GM18517 (cell line): ENCODE data around the gene MOK.

ENCODE experiments used
- ATAC-seq: cut with Tn5 transposase; IDR thresholded peaks from one replicate; pipeline ENCODE4 v1.9.1; 2021; ENCODE audit warnings: mild to moderate bottlenecking, moderate library complexity; ENCODE audit not compliant: unreplicated experiment

MOK gene

GRCh38 chr14:102227184-102227964 is 77.6 kb downstream of the MOK start:
- no peak for ATAC-seq

GRCh38 chr14:102226356-102227125 is 78.4 kb downstream of the MOK start:
- no peak for ATAC-seq

GRCh38 chr14:102225936-102226335 is 79.0 kb downstream of the MOK start:
- ATAC-seq = no peak

- ATAC-seq = no peak
These were observed 79.6 kb downstream of the MOK start for GRCh38 chr14:102225386-102225785.

GRCh38 chr14:102223682-102224081 is 81.3 kb downstream of the MOK start:
- no peak for ATAC-seq

- ATAC-seq = no peak
These were observed 82.2 kb downstream of the MOK start for GRCh38 chr14:102222751-102223150.

- no peak for ATAC-seq
These were observed 82.9 kb downstream of the MOK start for GRCh38 chr14:102222009-102222575.

GRCh38 chr14:102221026-102221425 is 83.9 kb downstream of the MOK start:
- ATAC-seq = no peak

- ATAC-seq = peak; percentile 77
These were observed 84.9 kb downstream of the MOK start for GRCh38 chr14:102220031-102220430.

GRCh38 chr14:102219316-102219715 is 85.6 kb downstream of the MOK start:
- no peak for ATAC-seq

GRCh38 chr14:102218688-102219087 is 86.3 kb downstream of the MOK start:
- no peak for ATAC-seq

- ATAC-seq = no peak
These were observed 87.0 kb downstream of the MOK start for GRCh38 chr14:102217987-102218421.

- no peak for ATAC-seq
These were observed 87.6 kb downstream of the MOK start for GRCh38 chr14:102217399-102217798.

- ATAC-seq = no peak
These were observed 89.3 kb downstream of the MOK start for GRCh38 chr14:102215576-102216250.

- no peak for ATAC-seq
These were observed 89.9 kb downstream of the MOK start for GRCh38 chr14:102215071-102215470.

GRCh38 chr14:102213984-102214658 is 90.8 kb downstream of the MOK start:
- ATAC-seq = no peak

- no peak for ATAC-seq
These were observed 91.5 kb downstream of the MOK start for GRCh38 chr14:102213470-102213869.

GRCh38 chr14:102212845-102213244 is 92.1 kb downstream of the MOK start:
- ATAC-seq = no peak

GRCh38 chr14:102212356-102212755 is 92.6 kb downstream of the MOK start:
- ATAC-seq = no peak

GRCh38 chr14:102211240-102211639 is 93.7 kb downstream of the MOK start:
- no peak for ATAC-seq
